Stimulated activated CD4-positive, alpha-beta T cell treated with anti-CD3 and anti-CD28 coated beads, TNF-alpha, amount 100 ng/mL, for 48 hours (primary cell): ENCODE data around the gene RUFY3.
"Not testable (repeated sequence)": the region's sequence is repeated elsewhere in the genome, so short reads cannot be mapped to it uniquely, and the experiment has no call there.

ENCODE experiments used
- DNase-seq, 3 donors: peaks; one replicate each; pipeline ENCODE4 v3.0.0-alpha.2; 2020; ENCODE audit warnings: low read depth in 3 of 3

The RUFY3 gene

GRCh38 chr4:70787496-70787895, 65.7 kb downstream of the RUFY3 start:
- DNase-seq: no peak

- no peak for DNase-seq
Observed at GRCh38 chr4:70788733-70789132, 67.0 kb downstream of the RUFY3 start.

GRCh38 chr4:70793626-70794025, 71.9 kb downstream of the RUFY3 start:
- DNase-seq: no peak

- DNase-seq: peak in 1 of 3 donors; percentile 6
Observed at GRCh38 chr4:70801265-70801809, 79.6 kb downstream of the RUFY3 start.

GRCh38 chr4:70802928-70803580, 81.3 kb downstream of the RUFY3 start:
- no peak for DNase-seq

GRCh38 chr4:70808151-70808550, 86.4 kb downstream of the RUFY3 start:
- DNase-seq: no peak

- no peak for DNase-seq
Observed at GRCh38 chr4:70815370-70815769, 93.6 kb downstream of the RUFY3 start.

- DNase-seq: no peak
Observed at GRCh38 chr4:70816894-70817293, 95.1 kb downstream of the RUFY3 start.

GRCh38 chr4:70818173-70818855, 96.5 kb downstream of the RUFY3 start:
- no peak for DNase-seq

GRCh38 chr4:70818921-70819320, 97.2 kb downstream of the RUFY3 start:
- no peak for DNase-seq

- no peak for DNase-seq
Observed at GRCh38 chr4:70829015-70829414, 107.3 kb downstream of the RUFY3 start.

- no peak for DNase-seq
Observed at GRCh38 chr4:70829492-70829891, 107.7 kb downstream of the RUFY3 start.

- no peak for DNase-seq
Observed at GRCh38 chr4:70830054-70830453, 108.3 kb downstream of the RUFY3 start.

GRCh38 chr4:70831293-70831692, 109.5 kb downstream of the RUFY3 start:
- no peak for DNase-seq

- no peak for DNase-seq
Observed at GRCh38 chr4:70833675-70834074, 111.9 kb downstream of the RUFY3 start.

GRCh38 chr4:70836081-70836480, 114.3 kb downstream of the RUFY3 start:
- DNase-seq: no peak

- no peak for DNase-seq
Observed at GRCh38 chr4:70838204-70838603, 116.4 kb downstream of the RUFY3 start.

GRCh38 chr4:70838666-70839588, 117.2 kb downstream of the RUFY3 start:
- peak; percentile 44 to 58 (median 45) for DNase-seq

GRCh38 chr4:70839589-70840093, 117.9 kb downstream of the RUFY3 start, which contains the start of gene GRSF1:
GRSF1 (minus strand) TSS chr4:70839890; CDS start chr4:70839827, 63 bp downstream.
- DNase-seq: peak; percentile 89 to 95 (median 91)

GRCh38 chr4:70840137-70840536, 118.4 kb downstream of the RUFY3 start:
- peak; percentile 51 to 65 (median 62) for DNase-seq

GRCh38 chr4:70840631-70841030, 118.9 kb downstream of the RUFY3 start:
- not testable (repeated sequence) for DNase-seq

- DNase-seq: no peak
Observed at GRCh38 chr4:70841211-70841610, 119.4 kb downstream of the RUFY3 start.
